ENCODE data around the gene PREP.

DNA sequence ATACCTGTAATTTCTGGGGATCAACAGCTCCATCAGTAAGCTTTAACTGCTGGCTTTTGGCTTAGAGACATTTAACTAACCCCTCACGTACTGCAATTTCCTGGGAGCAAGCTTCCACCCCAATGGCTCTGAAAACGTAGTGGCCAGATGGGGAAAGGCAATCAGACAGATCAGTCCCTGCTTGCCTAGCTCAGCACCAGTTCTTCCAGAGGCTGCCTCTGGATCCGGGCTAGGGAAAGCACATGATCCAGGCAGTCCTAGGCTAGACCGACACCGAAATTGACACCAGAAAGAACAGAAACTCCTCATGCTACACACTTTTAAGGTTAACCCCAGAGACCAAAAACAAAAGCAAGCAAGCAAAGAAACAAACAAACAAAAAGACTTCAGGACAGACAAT, 13.3 kb downstream of the PREP start:
- TF ChIP-seq POLR2A (IDR thresholded peaks at IDR 0.05; ENCODE audit: low read length): no peak
- no peak for TF ChIP-seq GATA1 (IDR thresholded peaks at IDR 0.05; ENCODE audit: low read depth, low read length)
